GM19455 (cell line): ENCODE data around the gene MACROD2.
"Not testable (repeated sequence)": the region's sequence is repeated elsewhere in the genome, so short reads cannot be mapped to it uniquely, and the experiment has no call there.

Experiments
- ATAC-seq: cut with Tn5 transposase; IDR thresholded peaks from one replicate; pipeline ENCODE4 v1.9.1; 2021; ENCODE audit not compliant: unreplicated experiment

MACROD2 gene

GRCh38 chr20:15805154-15805553 lies 1809.8 kb downstream of the MACROD2 start:
- ATAC-seq = no peak

- ATAC-seq = no peak
These were observed 1810.8 kb downstream of the MACROD2 start for GRCh38 chr20:15806105-15806504.

GRCh38 chr20:15807271-15807670 lies 1812.0 kb downstream of the MACROD2 start:
- no peak for ATAC-seq

- ATAC-seq = not testable (repeated sequence)
These were observed 1812.5 kb downstream of the MACROD2 start for GRCh38 chr20:15807771-15808170.

- ATAC-seq = no peak
These were observed 1816.6 kb downstream of the MACROD2 start for GRCh38 chr20:15811951-15812350.

- ATAC-seq = no peak
These were observed 1817.4 kb downstream of the MACROD2 start for GRCh38 chr20:15812696-15813095.

GRCh38 chr20:15814360-15814759 lies 1819.0 kb downstream of the MACROD2 start:
- ATAC-seq = no peak

GRCh38 chr20:15814911-15815310 lies 1819.6 kb downstream of the MACROD2 start:
- no peak for ATAC-seq

- no peak for ATAC-seq
These were observed 1822.0 kb downstream of the MACROD2 start for GRCh38 chr20:15817351-15817750.

- ATAC-seq = no peak
These were observed 1823.3 kb downstream of the MACROD2 start for GRCh38 chr20:15818651-15819071.

- no peak for ATAC-seq
These were observed 1828.4 kb downstream of the MACROD2 start for GRCh38 chr20:15823718-15824117.

- no peak for ATAC-seq
These were observed 1832.3 kb downstream of the MACROD2 start for GRCh38 chr20:15827628-15828027.

GRCh38 chr20:15831201-15831600 lies 1835.9 kb downstream of the MACROD2 start:
- ATAC-seq = no peak

GRCh38 chr20:15832512-15832911 lies 1837.2 kb downstream of the MACROD2 start:
- ATAC-seq = no peak

- ATAC-seq = no peak
These were observed 1839.5 kb downstream of the MACROD2 start for GRCh38 chr20:15834857-15835256.

GRCh38 chr20:15835811-15836210 lies 1840.5 kb downstream of the MACROD2 start:
- no peak for ATAC-seq

- no peak for ATAC-seq
These were observed 1841.3 kb downstream of the MACROD2 start for GRCh38 chr20:15836634-15837033.

GRCh38 chr20:15837563-15837962 lies 1842.2 kb downstream of the MACROD2 start:
- no peak for ATAC-seq

- no peak for ATAC-seq
These were observed 1843.2 kb downstream of the MACROD2 start for GRCh38 chr20:15838466-15838865.

- ATAC-seq = no peak
These were observed 1845.5 kb downstream of the MACROD2 start for GRCh38 chr20:15840636-15841301.

- no peak for ATAC-seq
These were observed 1847.6 kb downstream of the MACROD2 start for GRCh38 chr20:15842872-15843271.

- no peak for ATAC-seq
These were observed 1848.5 kb downstream of the MACROD2 start for GRCh38 chr20:15843777-15844176.

GRCh38 chr20:15847196-15847784 lies 1852.0 kb downstream of the MACROD2 start:
- no peak for ATAC-seq
